ENCODE measurements around the gene DSTYK.

- no peak for TF ChIP-seq TAF1 (IDR thresholded peaks at IDR 0.05; ENCODE audit: borderline replicate concordance, low read depth, low read length)
- no peak for TF ChIP-seq POLR2AphosphoS5 (IDR thresholded peaks at IDR 0.05; ENCODE audit: low read depth, low read length)
- no peak for TF ChIP-seq RCOR1 (IDR thresholded peaks at IDR 0.05; ENCODE audit: low read length)
- TF ChIP-seq EP300 (IDR thresholded peaks at IDR 0.05; ENCODE audit: borderline replicate concordance in 1 of 2, low read depth in 1 of 2, low read length in 1 of 2): no peak
- no peak for TF ChIP-seq CTCF (IDR thresholded peaks at IDR 0.05)
- no peak for TF ChIP-seq FOXM1 (IDR thresholded peaks at IDR 0.05; ENCODE audit: low read depth)
- TF ChIP-seq, protein P1, sequence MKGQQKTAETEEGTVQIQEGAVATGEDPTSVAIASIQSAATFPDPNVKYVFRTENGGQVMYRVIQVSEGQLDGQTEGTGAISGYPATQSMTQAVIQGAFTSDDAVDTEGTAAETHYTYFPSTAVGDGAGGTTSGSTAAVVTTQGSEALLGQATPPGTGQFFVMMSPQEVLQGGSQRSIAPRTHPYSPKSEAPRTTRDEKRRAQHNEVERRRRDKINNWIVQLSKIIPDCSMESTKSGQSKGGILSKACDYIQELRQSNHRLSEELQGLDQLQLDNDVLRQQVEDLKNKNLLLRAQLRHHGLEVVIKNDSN (IDR thresholded peaks at IDR 0.05; ENCODE audit: borderline replicate concordance, low read depth): no peak
- TF ChIP-seq SMC3 (IDR thresholded peaks at IDR 0.05; ENCODE audit: low read depth, low read length): no peak
- no peak for TF ChIP-seq GABPA (IDR thresholded peaks at IDR 0.05; ENCODE audit: low read depth)
These were observed 14.6 kb upstream of the DSTYK start for GRCh38 chr1:205225901-205226765.

Data from SK-N-SH (cell line).